ENCODE measurements around the gene SF3B6. TPM values are rescaled to one million over a fixed set of nuclear protein-coding genes. Genes with fewer than 3 reads are reported as not detected.

SF3B6 gene
- 155 and 179 TPM in 2 replicates for total RNA-seq

GRCh38 chr2:24075915-24076848, at the start of gene SF3B6:
Gene SF3B6 (minus strand): TSS chr2:24076326. CDS start chr2:24076229, 97 bp downstream.

DNA sequence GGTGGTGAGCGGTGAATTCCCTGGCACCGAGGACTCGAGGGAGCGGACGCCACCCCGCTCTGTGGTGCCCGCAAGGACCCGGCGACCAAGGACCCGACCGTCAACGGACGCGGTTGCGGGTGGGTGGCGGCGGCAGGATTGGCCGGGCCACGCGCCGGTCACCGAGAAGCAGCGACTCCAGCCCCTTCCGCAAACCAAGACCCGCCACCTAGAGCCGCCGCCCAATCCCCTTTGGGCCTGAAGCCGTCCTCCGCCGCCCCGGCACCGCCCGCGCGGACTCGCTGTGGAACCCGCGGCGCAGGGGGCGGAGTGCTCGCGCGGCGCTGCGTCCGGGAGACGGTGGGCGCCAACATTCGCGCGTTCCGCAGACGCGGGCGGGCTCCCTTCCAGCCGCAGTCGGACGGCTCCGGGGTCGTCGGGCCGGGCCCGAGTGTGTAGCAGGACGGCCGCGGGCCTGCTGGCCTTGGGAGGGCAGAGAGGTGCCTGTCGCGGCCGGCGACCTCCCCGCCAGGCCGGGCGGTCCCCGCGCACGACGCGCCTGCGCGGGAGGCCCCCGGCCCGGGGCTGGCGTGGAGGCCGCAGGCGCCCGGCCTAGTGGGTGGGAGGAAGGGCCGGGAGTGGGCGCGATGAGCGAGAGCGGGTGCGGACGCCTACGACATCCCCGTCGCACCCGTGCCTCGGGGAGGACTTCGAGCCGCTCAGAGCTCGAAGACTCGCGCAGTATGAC, 47.2 kb upstream of the SF3B6 start, which contains the start of the genes FAM228B and PFN4:
TSS of gene FAM228B (plus strand) at position 275 of the 727 bp plus-strand sequence. CDS start 893 bp downstream, outside the sequence.
TSS of gene PFN4 (minus strand) at position 140 of the 727 bp plus-strand sequence. CDS start 799 bp downstream, outside the sequence.

GRCh38 chr2:24084386-24085199, 8.5 kb upstream of the SF3B6 start, which contains the start of gene TP53I3:
Gene TP53I3 (minus strand): TSS chr2:24084834. CDS start chr2:24084326, 508 bp downstream.

DNA sequence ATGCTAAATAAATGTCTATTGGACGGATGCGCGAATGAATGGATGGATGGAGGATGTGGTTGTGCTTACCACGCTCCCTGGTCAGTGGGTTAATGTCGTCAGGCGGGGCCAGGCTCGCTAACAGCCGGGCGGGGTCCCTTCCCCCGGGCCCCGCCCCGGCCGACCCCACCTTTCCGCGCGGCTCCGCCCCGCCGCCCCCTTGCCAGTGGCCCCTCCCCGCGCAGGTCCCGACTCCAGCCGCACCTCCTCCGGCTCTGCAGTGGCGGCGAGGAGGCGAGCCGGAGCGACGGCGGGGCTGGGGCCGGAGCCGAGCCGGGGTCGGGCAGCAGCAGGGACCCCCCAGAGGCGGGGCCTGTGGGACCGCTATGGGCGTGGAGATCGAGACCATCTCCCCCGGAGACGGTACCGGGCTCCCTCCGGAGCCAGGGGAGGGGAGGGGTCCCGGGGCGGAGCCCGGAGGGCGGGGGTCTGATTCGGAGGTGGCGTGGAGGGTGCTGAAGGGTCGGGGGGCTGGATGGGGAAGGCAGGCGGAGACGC, 26.6 kb downstream of the SF3B6 start, which contains the start of gene FKBP1B:
TSS of gene FKBP1B (plus strand) at position 257 of the 537 bp plus-strand sequence. CDS start at position 366, 109 bp downstream.

DNA sequence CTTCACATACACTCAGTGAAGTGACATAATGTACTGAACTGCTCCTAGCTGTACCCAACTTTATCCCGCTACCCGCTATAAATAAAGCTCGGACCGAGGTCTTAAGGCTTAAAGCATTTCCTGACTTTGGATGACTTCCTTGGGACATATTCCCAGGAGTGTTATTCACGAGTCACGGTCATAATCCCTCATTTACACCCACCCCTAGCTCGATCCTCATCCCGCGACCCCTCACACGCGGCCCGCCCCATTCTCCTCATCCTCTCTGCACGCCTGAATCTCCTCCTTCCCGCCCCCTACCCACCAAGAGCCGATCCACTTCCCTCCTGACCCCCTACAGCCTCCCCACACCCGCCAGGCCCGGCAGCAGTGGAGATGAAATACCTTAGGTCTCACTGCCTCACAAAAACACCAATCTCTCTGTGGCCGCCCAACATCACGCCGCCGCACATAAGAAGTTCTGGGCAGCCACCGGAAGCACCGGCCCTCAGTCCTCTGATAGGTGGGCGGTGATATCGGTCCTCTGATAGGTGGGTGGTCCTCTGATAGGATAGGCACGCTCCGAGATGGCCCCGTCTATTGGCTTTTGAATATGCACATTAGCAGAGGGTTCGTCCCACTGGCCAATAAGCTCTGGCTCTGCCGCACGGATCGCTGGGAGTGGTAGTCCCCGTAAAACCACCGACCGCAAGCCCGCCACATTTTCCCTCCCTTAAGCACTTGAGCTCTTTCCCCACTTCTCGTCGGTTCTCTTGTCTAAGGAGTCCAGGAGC, 29.0 kb downstream of the SF3B6 start, which contains the start of gene WDCP:
TSS of gene WDCP (minus strand) at position 462 of the 773 bp plus-strand sequence. CDS start 7,897 bp downstream, outside the sequence.

Other genes with a start within 250 kb of the SF3B6 start
- gene ATAD2B, start 149.2 kb downstream of the SF3B6 start, total RNA-seq, result 2.0 and 2.8 TPM in 2 replicates
- 13.5 and 13.8 TPM in 2 replicates for gene UBXN2A, start 135.9 kb downstream of the SF3B6 start, total RNA-seq
- gene MFSD2B, start 66.2 kb downstream of the SF3B6 start, total RNA-seq, result under 0.01 and 0.53 TPM in 2 replicates
- 10.1 and 11.7 TPM in 2 replicates for gene WDCP, start 28.9 kb downstream of the SF3B6 start, total RNA-seq
- gene FKBP1B, start 26.6 kb downstream of the SF3B6 start, total RNA-seq, result 8.4 and 11.5 TPM in 2 replicates
- gene TP53I3, start 8.5 kb upstream of the SF3B6 start, total RNA-seq, result 75.9 and 96.6 TPM in 2 replicates
- gene PFN4, start 47.0 kb upstream of the SF3B6 start, total RNA-seq, result 1.1 and 2.0 TPM in 2 replicates
- gene FAM228B, start 47.1 kb upstream of the SF3B6 start, total RNA-seq, result 3.7 and 11.3 TPM in 2 replicates
- gene FAM228A, start 98.7 kb upstream of the SF3B6 start, total RNA-seq, result under 0.01 TPM in 1 of 2 replicates, not detected in the other

All from myometrial cell (primary cell).